Measurements from ENCODE around the gene GFI1.

GFI1 gene

DNA sequence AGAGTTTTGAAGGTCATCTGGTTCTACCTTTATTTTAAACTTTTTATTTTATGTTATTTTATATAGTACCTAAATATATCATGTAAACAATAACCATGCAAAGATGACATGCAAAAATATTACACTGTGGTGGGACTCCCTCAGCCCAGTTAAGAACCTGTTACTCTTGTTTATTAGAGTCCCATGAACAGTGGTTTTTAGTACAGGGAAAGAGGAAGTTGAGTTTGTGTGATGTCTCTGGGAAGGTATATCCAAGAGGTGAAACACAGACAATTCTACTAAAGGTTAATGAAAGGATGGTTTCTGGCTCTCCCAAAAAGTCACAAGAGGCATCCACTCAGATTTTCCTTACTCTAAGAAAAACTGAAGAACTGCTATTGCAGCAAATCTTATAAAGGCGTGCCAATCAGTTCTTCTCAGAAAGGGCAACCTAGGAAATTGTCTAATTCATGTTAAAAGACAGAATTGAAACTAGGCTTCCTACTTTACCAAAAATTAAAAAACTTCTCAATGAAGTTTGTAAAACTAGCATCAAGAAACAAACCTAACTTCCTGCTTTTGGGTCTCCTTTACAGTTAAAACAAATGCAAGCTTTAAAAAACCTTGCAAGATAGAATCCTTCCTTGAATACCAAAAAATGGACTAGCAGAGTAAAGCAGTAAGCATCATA lies 19.9 kb downstream of the GFI1 start:
- Histone ChIP-seq H3K27ac (ENCODE audit: low read depth in 2 of 2, low read length in 2 of 2) (no peak overlapping the region), H3K4me1 (ENCODE audit: control insufficient read depth in 2 of 2, insufficient read depth in 2 of 2, low read length in 2 of 2) (peaks cover 0 to 3% of the 10 kb centered on the region in 2 donors), H3K9me3 (ENCODE audit: control insufficient read depth in 2 of 2, low read length in 2 of 2) (no peaks in the 10 kb centered on the region), H3K4me3 (ENCODE audit: low read length in 2 of 2) (no peak overlapping the region), H3K27me3 (ENCODE audit: control insufficient read depth in 2 of 2, insufficient read depth in 2 of 2, low read length in 2 of 2) (no peaks in the 10 kb centered on the region), H3K36me3 (ENCODE audit: control insufficient read depth in 2 of 2, insufficient read depth in 2 of 2, low read length in 2 of 2) (no peaks in the 10 kb centered on the region), H3K9ac (ENCODE audit: low read depth in 1 of 2, low read length in 2 of 2) (no peak overlapping the region)

DNA sequence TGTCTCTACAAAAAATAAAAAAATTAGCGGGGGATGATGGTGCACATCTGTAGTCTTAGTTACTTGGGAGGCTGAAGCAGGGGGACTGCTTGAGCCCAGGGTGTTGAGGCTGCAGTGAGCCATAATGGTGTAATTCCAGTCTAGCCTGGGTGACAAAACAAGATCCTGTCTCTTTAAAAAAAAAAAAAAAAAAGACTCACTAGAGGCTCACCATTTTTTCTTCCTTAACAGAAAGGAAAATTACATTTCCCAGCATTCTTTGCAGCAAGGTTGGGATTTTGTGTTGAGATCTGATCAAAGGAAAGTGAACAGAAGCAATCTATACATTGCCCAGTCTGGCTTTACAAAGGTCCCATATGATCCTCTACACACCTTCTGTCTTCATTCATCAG lies 21.5 kb downstream of the GFI1 start:
- Histone ChIP-seq H3K9me3 (ENCODE audit: control insufficient read depth in 2 of 2, low read length in 2 of 2) (no peaks in the 10 kb centered on the region), H3K27me3 (ENCODE audit: control insufficient read depth in 2 of 2, insufficient read depth in 2 of 2, low read length in 2 of 2) (no peaks in the 10 kb centered on the region), H3K27ac (ENCODE audit: low read depth in 2 of 2, low read length in 2 of 2) (no peak overlapping the region)

GRCh38 chr1:92464588-92465255 lies 22.0 kb downstream of the GFI1 start:
- Histone ChIP-seq H3K27me3 (ENCODE audit: control insufficient read depth in 2 of 2, insufficient read depth in 2 of 2, low read length in 2 of 2) (no peaks in the 10 kb centered on the region), H3K27ac (ENCODE audit: low read depth in 2 of 2, low read length in 2 of 2) (no peak overlapping the region), H3K4me3 (ENCODE audit: low read length in 2 of 2) (no peak overlapping the region), H3K4me1 (ENCODE audit: control insufficient read depth in 2 of 2, insufficient read depth in 2 of 2, low read length in 2 of 2) (peaks cover 0 to 3% of the 10 kb centered on the region in 2 donors), H3K36me3 (ENCODE audit: control insufficient read depth in 2 of 2, insufficient read depth in 2 of 2, low read length in 2 of 2) (no peaks in the 10 kb centered on the region), H3K9ac (ENCODE audit: low read depth in 1 of 2, low read length in 2 of 2) (no peak overlapping the region), H3K9me3 (ENCODE audit: control insufficient read depth in 2 of 2, low read length in 2 of 2) (no peaks in the 10 kb centered on the region)

More for the DNA sequence above, 21.5 kb downstream of the GFI1 start:
- H3K4me3 ChIP-seq (ENCODE audit: low read length in 2 of 2): no peak overlapping the region
- H3K36me3 ChIP-seq (ENCODE audit: control insufficient read depth in 2 of 2, insufficient read depth in 2 of 2, low read length in 2 of 2): no peaks in the 10 kb centered on the region
- no peak overlapping the region for H3K9ac ChIP-seq (ENCODE audit: low read depth in 1 of 2, low read length in 2 of 2)
- H3K4me1 ChIP-seq (ENCODE audit: control insufficient read depth in 2 of 2, insufficient read depth in 2 of 2, low read length in 2 of 2): peaks cover 0 to 3% of the 10 kb centered on the region in 2 donors

GRCh38 chr1:92461364-92462097 lies 25.2 kb downstream of the GFI1 start:
- Histone ChIP-seq H3K27ac (ENCODE audit: low read depth in 2 of 2, low read length in 2 of 2) (no peak overlapping the region), H3K27me3 (ENCODE audit: control insufficient read depth in 2 of 2, insufficient read depth in 2 of 2, low read length in 2 of 2) (no peaks in the 10 kb centered on the region), H3K9me3 (ENCODE audit: control insufficient read depth in 2 of 2, low read length in 2 of 2) (no peaks in the 10 kb centered on the region), H3K36me3 (ENCODE audit: control insufficient read depth in 2 of 2, insufficient read depth in 2 of 2, low read length in 2 of 2) (no peaks in the 10 kb centered on the region), H3K4me3 (ENCODE audit: low read length in 2 of 2) (no peak overlapping the region), H3K4me1 (ENCODE audit: control insufficient read depth in 2 of 2, insufficient read depth in 2 of 2, low read length in 2 of 2) (peaks cover 0 to 3% of the 10 kb centered on the region in 2 donors), H3K9ac (ENCODE audit: low read depth in 1 of 2, low read length in 2 of 2) (no peak overlapping the region)

- peaks cover 0 to 3% of the 10 kb centered on the region in 2 donors for H3K4me1 ChIP-seq (ENCODE audit: control insufficient read depth in 2 of 2, insufficient read depth in 2 of 2, low read length in 2 of 2)
- H3K9ac ChIP-seq (ENCODE audit: low read depth in 1 of 2, low read length in 2 of 2): no peak overlapping the region
- peak overlapping the region in 1 of 2 donors; percentile 3 for H3K4me3 ChIP-seq (ENCODE audit: low read length in 2 of 2)
- no peaks in the 10 kb centered on the region for H3K27me3 ChIP-seq (ENCODE audit: control insufficient read depth in 2 of 2, insufficient read depth in 2 of 2, low read length in 2 of 2)
- H3K36me3 ChIP-seq (ENCODE audit: control insufficient read depth in 2 of 2, insufficient read depth in 2 of 2, low read length in 2 of 2): no peaks in the 10 kb centered on the region
- peak overlapping the region in 1 of 2 donors; percentile 43 for H3K27ac ChIP-seq (ENCODE audit: low read depth in 2 of 2, low read length in 2 of 2)
- no peaks in the 10 kb centered on the region for H3K9me3 ChIP-seq (ENCODE audit: control insufficient read depth in 2 of 2, low read length in 2 of 2)
Observed at GRCh38 chr1:92459871-92460320, 26.8 kb downstream of the GFI1 start.

DNA sequence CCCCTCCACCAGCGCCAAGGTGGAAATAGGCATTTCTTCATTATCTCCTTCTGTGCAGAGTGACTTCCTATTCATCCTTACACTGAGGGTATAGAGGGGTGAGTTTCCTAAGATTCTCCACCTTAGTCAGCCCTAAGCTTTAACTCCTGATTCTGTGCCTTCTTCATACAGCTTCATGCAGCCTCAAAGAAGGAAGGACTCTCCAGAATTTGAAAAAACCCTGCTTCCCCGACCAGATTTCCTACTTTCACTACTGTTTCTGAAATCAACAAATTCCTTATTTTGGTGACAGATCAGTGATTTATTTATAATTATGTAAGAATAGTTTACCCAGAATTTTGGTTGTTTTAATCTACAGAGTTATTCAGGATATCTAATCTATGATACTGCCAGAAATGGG lies 28.6 kb downstream of the GFI1 start:
- no peak overlapping the region for H3K27ac ChIP-seq (ENCODE audit: low read depth in 2 of 2, low read length in 2 of 2)
- H3K4me3 ChIP-seq (ENCODE audit: low read length in 2 of 2): no peak overlapping the region
- no peaks in the 10 kb centered on the region for H3K36me3 ChIP-seq (ENCODE audit: control insufficient read depth in 2 of 2, insufficient read depth in 2 of 2, low read length in 2 of 2)
- no peaks in the 10 kb centered on the region for H3K4me1 ChIP-seq (ENCODE audit: control insufficient read depth in 2 of 2, insufficient read depth in 2 of 2, low read length in 2 of 2)
- H3K27me3 ChIP-seq (ENCODE audit: control insufficient read depth in 2 of 2, insufficient read depth in 2 of 2, low read length in 2 of 2): no peaks in the 10 kb centered on the region
- no peaks in the 10 kb centered on the region for H3K9me3 ChIP-seq (ENCODE audit: control insufficient read depth in 2 of 2, low read length in 2 of 2)
- H3K9ac ChIP-seq (ENCODE audit: low read depth in 1 of 2, low read length in 2 of 2): no peak overlapping the region

DNA sequence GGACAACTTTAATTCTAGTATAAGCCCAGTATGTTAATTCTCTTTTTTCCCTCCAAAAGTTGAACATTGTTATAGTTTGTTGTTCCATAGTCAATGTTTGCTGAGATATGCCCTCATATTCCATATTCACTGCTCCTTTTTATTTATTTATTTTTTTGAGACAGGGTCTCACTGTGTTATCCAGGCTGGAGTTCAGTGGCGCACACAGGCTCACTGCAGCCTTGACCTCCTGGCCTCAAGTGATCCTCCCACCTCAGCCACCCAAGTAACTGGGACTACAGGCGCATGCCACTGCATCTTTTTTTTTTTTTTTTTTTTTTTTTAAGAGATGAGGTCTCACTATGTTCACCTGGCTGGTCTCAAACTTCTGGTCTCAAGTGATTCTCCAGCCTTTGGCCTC lies 38.7 kb downstream of the GFI1 start:
- Histone ChIP-seq H3K9me3 (ENCODE audit: control insufficient read depth in 2 of 2, low read length in 2 of 2) (no peaks in the 10 kb centered on the region), H3K27me3 (ENCODE audit: control insufficient read depth in 2 of 2, insufficient read depth in 2 of 2, low read length in 2 of 2) (no peaks in the 10 kb centered on the region), H3K9ac (ENCODE audit: low read depth in 1 of 2, low read length in 2 of 2) (no peak overlapping the region), H3K4me3 (ENCODE audit: low read length in 2 of 2) (no peak overlapping the region), H3K36me3 (ENCODE audit: control insufficient read depth in 2 of 2, insufficient read depth in 2 of 2, low read length in 2 of 2) (no peaks in the 10 kb centered on the region), H3K27ac (ENCODE audit: low read depth in 2 of 2, low read length in 2 of 2) (no peak overlapping the region), H3K4me1 (ENCODE audit: control insufficient read depth in 2 of 2, insufficient read depth in 2 of 2, low read length in 2 of 2) (no peaks in the 10 kb centered on the region)

DNA sequence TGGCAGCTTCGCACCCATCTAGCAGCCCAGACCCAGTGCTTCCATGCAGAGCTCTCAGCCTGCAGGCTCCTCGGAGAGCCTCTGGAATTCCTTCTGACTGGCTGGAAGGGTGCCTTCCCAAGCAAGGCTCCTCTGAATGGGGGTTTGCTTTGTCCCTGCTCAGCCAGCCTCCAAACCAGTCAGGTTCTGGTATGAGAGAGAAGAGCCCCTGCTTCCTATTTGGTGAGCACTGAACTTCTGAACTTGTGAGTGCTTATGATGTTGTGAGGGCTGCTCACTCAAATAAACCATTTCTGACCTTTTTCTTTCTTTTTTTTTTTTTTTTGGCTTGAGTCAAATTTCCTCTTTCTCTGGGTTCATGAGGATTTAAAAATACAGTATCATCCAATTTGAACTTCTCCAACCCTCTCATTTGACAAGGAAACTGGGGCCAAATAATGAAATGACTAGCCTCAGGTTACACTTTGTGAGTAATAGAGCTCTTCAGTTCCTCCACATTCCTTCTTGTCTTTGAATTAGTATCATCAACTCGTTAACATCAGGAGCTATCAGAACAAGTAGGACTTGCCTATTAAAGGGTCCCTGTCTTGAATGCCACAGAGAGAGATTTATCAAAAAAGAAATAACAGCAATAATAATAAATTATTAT lies 39.6 kb downstream of the GFI1 start:
- no peaks in the 10 kb centered on the region for H3K4me1 ChIP-seq (ENCODE audit: control insufficient read depth in 2 of 2, insufficient read depth in 2 of 2, low read length in 2 of 2)
- no peaks in the 10 kb centered on the region for H3K36me3 ChIP-seq (ENCODE audit: control insufficient read depth in 2 of 2, insufficient read depth in 2 of 2, low read length in 2 of 2)

GRCh38 chr1:92446546-92446945 lies 40.2 kb downstream of the GFI1 start:
- H3K9ac ChIP-seq (ENCODE audit: low read depth in 1 of 2, low read length in 2 of 2): no peak overlapping the region
- no peaks in the 10 kb centered on the region for H3K9me3 ChIP-seq (ENCODE audit: control insufficient read depth in 2 of 2, low read length in 2 of 2)
- no peak overlapping the region for H3K27ac ChIP-seq (ENCODE audit: low read depth in 2 of 2, low read length in 2 of 2)
- no peak overlapping the region for H3K4me3 ChIP-seq (ENCODE audit: low read length in 2 of 2)
- H3K4me1 ChIP-seq (ENCODE audit: control insufficient read depth in 2 of 2, insufficient read depth in 2 of 2, low read length in 2 of 2): peaks cover 0 to 2% of the 10 kb centered on the region in 2 donors
- H3K36me3 ChIP-seq (ENCODE audit: control insufficient read depth in 2 of 2, insufficient read depth in 2 of 2, low read length in 2 of 2): no peaks in the 10 kb centered on the region
- no peaks in the 10 kb centered on the region for H3K27me3 ChIP-seq (ENCODE audit: control insufficient read depth in 2 of 2, insufficient read depth in 2 of 2, low read length in 2 of 2)

More for the DNA sequence above, 39.6 kb downstream of the GFI1 start:
- Histone ChIP-seq H3K27ac (ENCODE audit: low read depth in 2 of 2, low read length in 2 of 2) (no peak overlapping the region), H3K9ac (ENCODE audit: low read depth in 1 of 2, low read length in 2 of 2) (no peak overlapping the region), H3K9me3 (ENCODE audit: control insufficient read depth in 2 of 2, low read length in 2 of 2) (no peaks in the 10 kb centered on the region), H3K4me3 (ENCODE audit: low read length in 2 of 2) (no peak overlapping the region), H3K27me3 (ENCODE audit: control insufficient read depth in 2 of 2, insufficient read depth in 2 of 2, low read length in 2 of 2) (no peaks in the 10 kb centered on the region)

DNA sequence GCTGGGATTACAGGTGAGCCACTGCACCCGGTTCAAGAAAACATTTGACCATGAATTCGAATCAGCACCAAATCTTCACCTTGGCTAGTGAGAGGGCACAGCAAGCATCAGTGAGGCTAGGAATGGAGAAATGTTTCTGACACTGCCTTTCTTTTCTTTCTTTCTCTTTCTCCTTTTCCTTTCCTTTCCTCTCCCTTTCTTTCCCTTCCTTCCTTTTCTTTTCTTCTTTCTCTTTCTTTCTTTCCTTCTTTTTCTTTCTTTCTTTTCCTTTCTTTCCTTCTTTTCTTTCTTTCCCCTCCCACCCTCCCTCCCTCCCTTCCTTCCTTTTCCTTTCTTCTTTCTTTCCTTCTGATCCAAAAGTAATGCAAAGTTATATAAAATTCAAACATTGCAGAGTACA lies 40.9 kb downstream of the GFI1 start:
- H3K9me3 ChIP-seq (ENCODE audit: control insufficient read depth in 2 of 2, low read length in 2 of 2): no peaks in the 10 kb centered on the region
- H3K4me1 ChIP-seq (ENCODE audit: control insufficient read depth in 2 of 2, insufficient read depth in 2 of 2, low read length in 2 of 2): peaks cover 0 to 3% of the 10 kb centered on the region in 2 donors
- H3K9ac ChIP-seq (ENCODE audit: low read depth in 1 of 2, low read length in 2 of 2): no peak overlapping the region
- H3K36me3 ChIP-seq (ENCODE audit: control insufficient read depth in 2 of 2, insufficient read depth in 2 of 2, low read length in 2 of 2): no peaks in the 10 kb centered on the region
- H3K27me3 ChIP-seq (ENCODE audit: control insufficient read depth in 2 of 2, insufficient read depth in 2 of 2, low read length in 2 of 2): no peaks in the 10 kb centered on the region
- H3K27ac ChIP-seq (ENCODE audit: low read depth in 2 of 2, low read length in 2 of 2): no peak overlapping the region
- no peak overlapping the region for H3K4me3 ChIP-seq (ENCODE audit: low read length in 2 of 2)
